Caco-2 (cell line): ENCODE results near the gene B3GNT7. TPM values are rescaled to one million over a fixed set of nuclear protein-coding genes. Genes with fewer than 3 reads are reported as not detected.

Source experiments
- BruUV-seq: library from RNA; stranded (reverse); fragments of 400-500 nt; replicated peaks from 2 replicates; lab custom pipeline; 2021; lab: Mats Ljungman, UMichigan
- CTCF ChIA-PET: fragments of 300-600 bp; sonication (Branson Sonifier 250); formaldehyde crosslinking; loops from one replicate; lab custom pipeline; 2022; ENCODE audit warnings: antibody characterized with exemption; lab: Charles Lee
- POLR2A ChIA-PET: fragments of 300-600 bp; sonication (Branson Sonifier 250); formaldehyde crosslinking; loops from one replicate; lab custom pipeline; 2022; ENCODE audit warnings: antibody characterized with exemption; lab: Charles Lee
- DNase-seq, 2 experiments: peaks; one replicate each; pipeline versions ENCODE4 v3.0.0 to v3.0.0-alpha.2; 2020 to 2022
- H3K27me3 ChIP-seq: replicated peaks from 2 replicates; pipeline ENCODE4 v1.6.0; 2011; ENCODE audit warnings: low read length; ENCODE audit not compliant: control insufficient read depth, insufficient read depth
- H3K36me3 ChIP-seq: 2 replicates; pipeline ENCODE4 v1.5.1; 2011; ENCODE audit warnings: low read length; ENCODE audit not compliant: control insufficient read depth, insufficient read depth
- H3K4me1 ChIP-seq: fragments of 250-450 bp; sonication (Bioruptor Pico); 2 replicates; pipeline ENCODE4 v1.5.1; 2020; ENCODE audit warnings: mild to moderate bottlenecking
- H3K4me3 ChIP-seq: 2 replicates; pipeline ENCODE4 v1.5.1; 2011; ENCODE audit warnings: low read depth, mild to moderate bottlenecking, control low read depth, low read length
- H3K9me3 ChIP-seq: fragments of 250-450 bp; sonication (Bioruptor Pico); 2 replicates; pipeline ENCODE4 v1.5.1; 2020; ENCODE audit warnings: mild to moderate bottlenecking, moderate library complexity
- H3K27ac Mint-ChIP-seq: one replicate; pipeline ENCODE4 v1.8.0; 2022; ENCODE audit warnings: mixed read lengths; ENCODE audit not compliant: unreplicated experiment
- H3K27me3 Mint-ChIP-seq: one replicate; pipeline ENCODE4 v1.8.0; 2022; ENCODE audit warnings: mixed read lengths; ENCODE audit not compliant: insufficient read depth, unreplicated experiment
- H3K36me3 Mint-ChIP-seq: one replicate; pipeline ENCODE4 v1.8.0; 2022; ENCODE audit warnings: mild to moderate bottlenecking, mixed read lengths; ENCODE audit not compliant: insufficient read depth, unreplicated experiment
- H3K4me1 Mint-ChIP-seq: one replicate; pipeline ENCODE4 v1.8.0; 2022; ENCODE audit warnings: low read depth, mixed read lengths; ENCODE audit not compliant: unreplicated experiment
- H3K4me3 Mint-ChIP-seq: one replicate; pipeline ENCODE4 v1.8.0; 2022; ENCODE audit warnings: mild to moderate bottlenecking, moderate library complexity, mixed read lengths; ENCODE audit not compliant: unreplicated experiment
- H3K9me3 Mint-ChIP-seq: one replicate; pipeline ENCODE4 v1.8.0; 2022; ENCODE audit warnings: mixed read lengths; ENCODE audit not compliant: unreplicated experiment
- CTCF ChIP-seq, 2 experiments: fragments of 200-600 bp in 1 of 2; IDR thresholded peaks; 1 replicate in 1 of 2; 2 replicates in 1 of 2; pipeline versions ENCODE4 v1.5.1 to v1.8.0; 2011 to 2022; ENCODE audit warnings: antibody characterized with exemption in 1 of 2, control low read depth in 1 of 2, inconsistent platforms in 1 of 2, low read depth in 1 of 2, low read length in 1 of 2, mild to moderate bottlenecking in 1 of 2, moderate library complexity in 1 of 2; ENCODE audit not compliant: insufficient read depth in 1 of 2, severe bottlenecking in 1 of 2, unreplicated experiment in 1 of 2
- intact Hi-C: fragments of 100-400 bp; cut with micrococcal nuclease; formaldehyde crosslinking; loops from one replicate; pipeline ENCODE4 v1.10.0; 2022; ENCODE audit not compliant: unreplicated experiment
- total RNA-seq: library from RNA; stranded (reverse); gene quantifications from 2 replicates; pipeline ENCODE4 v1.2.3, GENCODE V29; 2022

The B3GNT7 gene
- total RNA-seq, 1 experiment from 2014 or later, result 2.7 TPM

- Histone ChIP-seq H3K36me3 (no peaks in the 10 kb centered on the region), H3K4me1 (peaks cover 14% of the 10 kb centered on the region; the same call in 1 of the 2 replicates), H3K9me3 (no peaks in the 10 kb centered on the region), H3K27me3 (no peaks in the 10 kb centered on the region), H3K4me3 (no peak overlapping the region)
- no peak for TF ChIP-seq CTCF (IDR thresholded peaks at IDR 0.05; ENCODE audit: insufficient read depth in 1 of 2, low read depth in 1 of 2, low read length in 1 of 2, severe bottlenecking in 1 of 2, unreplicated experiment in 1 of 2)
- intact Hi-C loops, result no loop called here
- no peaks in the 10 kb centered on the region for H3K27me3 Mint-ChIP-seq
- H3K36me3 Mint-ChIP-seq, result no peaks in the 10 kb centered on the region
- POLR2A ChIA-PET, result no interaction called here
- no peak overlapping the region for H3K27ac Mint-ChIP-seq
- H3K9me3 Mint-ChIP-seq, result no peaks in the 10 kb centered on the region
- BruUV-seq, result no TSS peak
- CTCF ChIA-PET, result no interaction called here
- peak overlapping the region; percentile 65 for H3K4me3 Mint-ChIP-seq
- peaks cover 6% of the 10 kb centered on the region for H3K4me1 Mint-ChIP-seq
- no peak for DNase-seq
Measured at GRCh38 chr2:231397011-231397927, 1.8 kb downstream of the B3GNT7 start.

- H3K4me3 ChIP-seq, result no peak overlapping the region
- CTCF ChIA-PET, result no interaction called here
- DNase-seq, result no peak
- H3K4me3 Mint-ChIP-seq, result no peak overlapping the region
- H3K27ac Mint-ChIP-seq, result no peak overlapping the region
- H3K36me3 Mint-ChIP-seq, result no peaks in the 10 kb centered on the region
- BruUV-seq, result no TSS peak
- H3K9me3 ChIP-seq, result no peaks in the 10 kb centered on the region
- TF ChIP-seq CTCF (IDR thresholded peaks at IDR 0.05; ENCODE audit: insufficient read depth in 1 of 2, low read depth in 1 of 2, low read length in 1 of 2, severe bottlenecking in 1 of 2, unreplicated experiment in 1 of 2), result no peak
- H3K27me3 ChIP-seq, result no peaks in the 10 kb centered on the region
- H3K27me3 Mint-ChIP-seq, result no peaks in the 10 kb centered on the region
- POLR2A ChIA-PET, result no interaction called here
- intact Hi-C loops, result no loop called here
- peaks cover 14% of the 10 kb centered on the region; the same call in 1 of the 2 replicates for H3K4me1 ChIP-seq
- H3K9me3 Mint-ChIP-seq, result no peaks in the 10 kb centered on the region
- peaks cover 6% of the 10 kb centered on the region for H3K4me1 Mint-ChIP-seq
- H3K36me3 ChIP-seq, result no peaks in the 10 kb centered on the region
Measured at GRCh38 chr2:231397928-231398294, 2.4 kb downstream of the B3GNT7 start.

GRCh38 chr2:231398585-231398984, 3.1 kb downstream of the B3GNT7 start:
- no peaks in the 10 kb centered on the region for H3K36me3 Mint-ChIP-seq
- CTCF ChIA-PET, result no interaction called here
- Histone ChIP-seq H3K4me1 (peaks cover 14% of the 10 kb centered on the region; the same call in 1 of the 2 replicates), H3K36me3 (no peaks in the 10 kb centered on the region), H3K4me3 (no peak overlapping the region), H3K9me3 (no peaks in the 10 kb centered on the region), H3K27me3 (no peaks in the 10 kb centered on the region)
- BruUV-seq, result no TSS peak
- POLR2A ChIA-PET, result no interaction called here
- no peaks in the 10 kb centered on the region for H3K27me3 Mint-ChIP-seq
- H3K27ac Mint-ChIP-seq, result no peak overlapping the region
- H3K4me3 Mint-ChIP-seq, result no peak overlapping the region
- peaks cover 6% of the 10 kb centered on the region for H3K4me1 Mint-ChIP-seq
- no peak for DNase-seq
- intact Hi-C loops, result no loop called here
- H3K9me3 Mint-ChIP-seq, result no peaks in the 10 kb centered on the region
- no peak for TF ChIP-seq CTCF (IDR thresholded peaks at IDR 0.05; ENCODE audit: insufficient read depth in 1 of 2, low read depth in 1 of 2, low read length in 1 of 2, severe bottlenecking in 1 of 2, unreplicated experiment in 1 of 2)
